H9 (cell line): ENCODE data around the gene SLC35G1. TPM values are rescaled to one million over a fixed set of nuclear protein-coding genes. Genes with fewer than 3 reads are reported as not detected.

ENCODE experiments used
- DNase-seq: peaks from one replicate; pipeline ENCODE4 v3.0.0-alpha.2; 2017
- H2AFZ ChIP-seq: one replicate; pipeline ENCODE4 v1.6.1; 2013; ENCODE audit warnings: mild to moderate bottlenecking, low read length, control low read depth, moderate library complexity
- H2AK5ac ChIP-seq: 2 replicates; pipeline ENCODE4 v1.6.1; 2013; ENCODE audit warnings: low read length, control low read depth, mixed read lengths; ENCODE audit not compliant: insufficient read length
- H2BK120ac ChIP-seq: one replicate; pipeline ENCODE4 v1.6.1; 2013; ENCODE audit warnings: low read depth, mild to moderate bottlenecking, low read length, control low read depth, inconsistent platforms; ENCODE audit not compliant: poor library complexity, severe bottlenecking
- H2BK12ac ChIP-seq: 2 replicates; pipeline ENCODE4 v1.6.1; 2013; ENCODE audit warnings: low read length, control low read depth, mixed read lengths, low read depth; ENCODE audit not compliant: insufficient read length
- H2BK15ac ChIP-seq: 2 replicates; pipeline ENCODE4 v1.6.1; 2013; ENCODE audit warnings: low read depth, low read length, control low read depth
- H2BK20ac ChIP-seq: one replicate; pipeline ENCODE4 v1.6.1; 2013; ENCODE audit warnings: low read depth, mild to moderate bottlenecking, low read length, control low read depth, inconsistent platforms; ENCODE audit not compliant: poor library complexity, severe bottlenecking
- H2BK5ac ChIP-seq: 2 replicates; pipeline ENCODE4 v1.6.1; 2013; ENCODE audit warnings: low read length, control low read depth, mixed read lengths; ENCODE audit not compliant: insufficient read length
- H3K14ac ChIP-seq: 2 replicates; pipeline ENCODE4 v1.6.1; 2013; ENCODE audit warnings: low read length, control low read depth; ENCODE audit not compliant: insufficient read depth
- H3K18ac ChIP-seq: 2 replicates; pipeline ENCODE4 v1.6.1; 2013; ENCODE audit warnings: low read depth, mild to moderate bottlenecking, mixed read lengths, low read length, control low read depth; ENCODE audit not compliant: insufficient read length
- H3K23ac ChIP-seq: 2 replicates; pipeline ENCODE4 v1.6.1; 2013; ENCODE audit warnings: low read length, control low read depth, mixed read lengths, low read depth; ENCODE audit not compliant: insufficient read length
- H3K23me2 ChIP-seq: 2 replicates; pipeline ENCODE4 v1.6.1; 2013; ENCODE audit warnings: low read depth, mild to moderate bottlenecking, mixed read lengths, low read length, control low read depth; ENCODE audit not compliant: insufficient read length, poor library complexity, severe bottlenecking
- H3K27ac ChIP-seq: 2 replicates; pipeline ENCODE4 v1.5.1; 2013; ENCODE audit warnings: low read length, control low read depth, mixed read lengths, low read depth; ENCODE audit not compliant: insufficient read length
- H3K27me3 ChIP-seq: 2 replicates; pipeline ENCODE4 v1.6.1; 2013; ENCODE audit warnings: low read length, control low read depth, inconsistent platforms; ENCODE audit not compliant: insufficient read depth
- H3K4ac ChIP-seq: 2 replicates; pipeline ENCODE4 v1.6.1; 2013; ENCODE audit warnings: low read depth, mild to moderate bottlenecking, control low read depth, inconsistent platforms, low read length, moderate library complexity
- H3K4me1 ChIP-seq: 2 replicates; pipeline ENCODE4 v1.6.1; 2013; ENCODE audit warnings: low read length, control low read depth, inconsistent platforms; ENCODE audit not compliant: insufficient read depth
- H3K4me2 ChIP-seq: 2 replicates; pipeline ENCODE4 v1.6.1; 2013; ENCODE audit warnings: low read length, control low read depth, mixed read lengths; ENCODE audit not compliant: insufficient read length, insufficient read depth
- H3K56ac ChIP-seq: 2 replicates; pipeline ENCODE4 v1.6.1; 2013; ENCODE audit warnings: low read depth, mild to moderate bottlenecking, mixed read lengths, low read length, control low read depth; ENCODE audit not compliant: insufficient read length
- H3K79me1 ChIP-seq: 2 replicates; pipeline ENCODE4 v1.6.1; 2013; ENCODE audit warnings: low read depth, mild to moderate bottlenecking, moderate library complexity, low read length, control low read depth, inconsistent platforms; ENCODE audit not compliant: insufficient read depth, poor library complexity, severe bottlenecking
- H3K79me2 ChIP-seq: 2 replicates; pipeline ENCODE4 v1.6.1; 2013; ENCODE audit warnings: low read length, control low read depth, inconsistent platforms; ENCODE audit not compliant: insufficient read depth
- H3K9ac ChIP-seq: 2 replicates; pipeline ENCODE4 v1.6.1; 2013; ENCODE audit warnings: low read length, control low read depth, mixed read lengths; ENCODE audit not compliant: insufficient read length; ENCODE audit errors: extremely low read depth
- H3K9me3 ChIP-seq: one replicate; pipeline ENCODE4 v1.6.1; 2013; ENCODE audit warnings: low read depth, low read length, inconsistent platforms; ENCODE audit not compliant: control insufficient read depth
- H3T11ph ChIP-seq: one replicate; pipeline ENCODE4 v1.6.1; 2013; ENCODE audit warnings: mild to moderate bottlenecking, low read length, control low read depth, inconsistent platforms
- H4K20me1 ChIP-seq: one replicate; pipeline ENCODE4 v1.6.1; 2013; ENCODE audit not compliant: control insufficient read depth, insufficient read length, insufficient read depth
- H4K5ac ChIP-seq: 2 replicates; pipeline ENCODE4 v1.6.1; 2013; ENCODE audit warnings: low read depth, mild to moderate bottlenecking, mixed read lengths, low read length, control low read depth; ENCODE audit not compliant: insufficient read length
- H4K8ac ChIP-seq: replicated peaks from 2 replicates; pipeline ENCODE4 v1.6.1; 2013; ENCODE audit warnings: low read length, control low read depth, mixed read lengths, low read depth; ENCODE audit not compliant: insufficient read length
- H4K91ac ChIP-seq: 2 replicates; pipeline ENCODE4 v1.6.1; 2013; ENCODE audit warnings: low read depth, mild to moderate bottlenecking, moderate library complexity, mixed read lengths, low read length, control low read depth; ENCODE audit not compliant: insufficient read length
- H3K27ac Mint-ChIP-seq, 3 experiments: 2 replicates in 2 of 3; 3 replicates in 1 of 3; pipeline ENCODE4 v1.8.0; 2020 to 2021; ENCODE audit warnings: mixed read lengths in 3 of 3, mild to moderate bottlenecking in 1 of 3, moderate library complexity in 1 of 3
- H3K27me3 Mint-ChIP-seq: 2 replicates; pipeline ENCODE4 v1.8.0; 2021; ENCODE audit warnings: low read depth, mild to moderate bottlenecking, moderate library complexity, mixed read lengths
- H3K36me3 Mint-ChIP-seq, 3 experiments: 2 replicates in 2 of 3; 3 replicates in 1 of 3; pipeline ENCODE4 v1.8.0; 2020 to 2021; ENCODE audit warnings: low read depth in 3 of 3, mixed read lengths in 3 of 3; ENCODE audit not compliant: insufficient read depth in 1 of 3
- H3K4me1 Mint-ChIP-seq, 2 experiments: 2 replicates each; pipeline ENCODE4 v1.8.0; 2020; ENCODE audit warnings: mixed read lengths in 2 of 2
- H3K4me3 Mint-ChIP-seq, 2 experiments: 2 replicates in 1 of 2; 3 replicates in 1 of 2; pipeline ENCODE4 v1.8.0; 2020 to 2021; ENCODE audit warnings: mild to moderate bottlenecking in 2 of 2, mixed read lengths in 2 of 2, moderate library complexity in 1 of 2
- H3K9me3 Mint-ChIP-seq, 2 experiments: 2 replicates in 1 of 2; 3 replicates in 1 of 2; pipeline ENCODE4 v1.8.0; 2020; ENCODE audit warnings: mild to moderate bottlenecking in 2 of 2, mixed read lengths in 2 of 2, moderate library complexity in 1 of 2
- WGBS: extraction: QIAGEN DNeasy Blood & Tissue Kit; methylation state at CpG from one replicate; pipeline ENCODE4 v1.1.7; 2013; ENCODE audit warnings: missing lambda C conversion rate, low lambda C conversion rate, mixed read lengths; ENCODE audit not compliant: insufficient read length; ENCODE audit errors: extremely low coverage; 5-methylcytosine and 5-hydroxymethylcytosine counted together
- total RNA-seq: library from RNA; stranded (reverse); gene quantifications from 2 replicates; pipeline ENCODE4 v1.2.1, GENCODE V29; 2021
- TF ChIP-seq, protein P1 (sequence below): fragments of 200-600 bp; sonication (generic); conservative IDR thresholded peaks from 3 replicates; pipeline ENCODE4 v1.8.0; 2021; ENCODE audit warnings: antibody characterized with exemption, mild to moderate bottlenecking

The SLC35G1 gene
- total RNA-seq, 1 experiment from 2014 or later, result 6.3 TPM

DNA sequence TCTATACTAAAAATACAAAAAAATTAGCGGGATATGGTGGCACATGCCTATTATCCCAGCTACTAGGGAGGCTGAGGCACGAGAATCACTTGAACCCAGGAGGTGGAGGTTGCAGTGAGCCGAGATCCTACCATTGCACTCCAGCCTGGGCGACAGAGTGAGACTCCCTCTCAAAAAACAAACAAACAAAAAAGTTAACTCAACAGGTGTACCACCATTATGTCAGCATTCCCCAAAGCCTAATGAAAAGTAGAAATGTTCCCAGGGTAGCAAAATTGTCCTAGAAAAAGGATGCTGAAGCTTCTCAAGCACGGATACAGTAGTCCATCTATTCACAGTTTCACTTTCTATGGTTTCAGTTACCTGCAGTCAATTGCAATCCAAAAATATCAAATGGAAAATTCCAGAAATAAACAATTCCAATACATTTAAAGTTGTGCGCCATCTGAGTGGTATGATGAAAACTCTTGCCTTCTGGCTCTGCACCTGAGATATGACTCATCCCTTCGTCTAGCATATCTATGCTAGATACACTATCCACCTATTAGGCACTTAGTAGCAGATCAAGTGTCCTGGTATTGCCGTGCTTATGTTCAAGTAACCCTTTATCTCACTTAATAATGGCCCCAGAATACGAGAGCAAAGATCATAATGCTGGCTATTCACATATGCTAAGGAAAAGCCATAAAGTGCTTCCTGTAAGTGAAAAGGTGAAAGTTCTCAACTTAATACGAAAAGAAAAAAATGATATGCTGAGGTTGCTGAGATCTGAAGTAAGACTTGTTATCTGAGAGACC is 37.2 kb upstream of the SLC35G1 start:
- no peak overlapping the region for H3K4me2 ChIP-seq
- H3K56ac ChIP-seq, result no peak overlapping the region
- H4K91ac ChIP-seq, result no peak overlapping the region
- no peak overlapping the region for H3K18ac ChIP-seq
- no peak overlapping the region for H3T11ph ChIP-seq
- Mint-ChIP-seq H3K27me3 (peaks cover 93% of the 10 kb centered on the region), H3K4me3 (no peak overlapping the region), H3K4me1 (peaks cover 0 to 6% of the 10 kb centered on the region in 2 experiments; a peak in 2 of 4 replicates), H3K36me3 (peaks cover 2 to 4% (median 2%) of the 10 kb centered on the region in 3 experiments; a peak in 4 of 7 replicates), H3K9me3 (peaks cover 19% of the 10 kb centered on the region in 2 experiments), H3K27ac (no peak overlapping the region)
- H2AFZ ChIP-seq, result no peak overlapping the region
- H3K9me3 ChIP-seq, result no peaks in the 10 kb centered on the region
- H3K4ac ChIP-seq, result no peak overlapping the region
- no peaks in the 10 kb centered on the region for H3K79me1 ChIP-seq
- H4K20me1 ChIP-seq, result no peaks in the 10 kb centered on the region
- no peak overlapping the region for H2BK20ac ChIP-seq
- H4K5ac ChIP-seq, result no peak overlapping the region
- H2BK5ac ChIP-seq, result no peak overlapping the region
- no peaks in the 10 kb centered on the region for H3K23me2 ChIP-seq
- no peak overlapping the region for H3K14ac ChIP-seq
- H3K27ac ChIP-seq, result no peak overlapping the region
- no peak overlapping the region for H2BK15ac ChIP-seq
- H3K79me2 ChIP-seq, result no peaks in the 10 kb centered on the region
- no peak overlapping the region for H2BK120ac ChIP-seq
- no CpG with 5 or more reads among the region's 10 CpGs for WGBS
- DNase-seq, result no peak
- H3K27me3 ChIP-seq, result no peaks in the 10 kb centered on the region; the same call in 1 of the 2 replicates
- no peak overlapping the region for H3K23ac ChIP-seq
- no peak overlapping the region for H3K9ac ChIP-seq
- H2BK12ac ChIP-seq, result no peak overlapping the region
- no peaks in the 10 kb centered on the region for H3K4me1 ChIP-seq
- TF ChIP-seq, protein P1, sequence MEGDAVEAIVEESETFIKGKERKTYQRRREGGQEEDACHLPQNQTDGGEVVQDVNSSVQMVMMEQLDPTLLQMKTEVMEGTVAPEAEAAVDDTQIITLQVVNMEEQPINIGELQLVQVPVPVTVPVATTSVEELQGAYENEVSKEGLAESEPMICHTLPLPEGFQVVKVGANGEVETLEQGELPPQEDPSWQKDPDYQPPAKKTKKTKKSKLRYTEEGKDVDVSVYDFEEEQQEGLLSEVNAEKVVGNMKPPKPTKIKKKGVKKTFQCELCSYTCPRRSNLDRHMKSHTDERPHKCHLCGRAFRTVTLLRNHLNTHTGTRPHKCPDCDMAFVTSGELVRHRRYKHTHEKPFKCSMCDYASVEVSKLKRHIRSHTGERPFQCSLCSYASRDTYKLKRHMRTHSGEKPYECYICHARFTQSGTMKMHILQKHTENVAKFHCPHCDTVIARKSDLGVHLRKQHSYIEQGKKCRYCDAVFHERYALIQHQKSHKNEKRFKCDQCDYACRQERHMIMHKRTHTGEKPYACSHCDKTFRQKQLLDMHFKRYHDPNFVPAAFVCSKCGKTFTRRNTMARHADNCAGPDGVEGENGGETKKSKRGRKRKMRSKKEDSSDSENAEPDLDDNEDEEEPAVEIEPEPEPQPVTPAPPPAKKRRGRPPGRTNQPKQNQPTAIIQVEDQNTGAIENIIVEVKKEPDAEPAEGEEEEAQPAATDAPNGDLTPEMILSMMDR, result no peak
- no peak overlapping the region for H2AK5ac ChIP-seq
- H4K8ac ChIP-seq, result no peak overlapping the region
